HepG2 (cell line): ENCODE data around the gene PRSS22. TPM values are rescaled to one million over a fixed set of nuclear protein-coding genes. Genes with fewer than 3 reads are reported as not detected.

ENCODE experiments used
- ATAC-seq: fragments of 200-7000 bp; cut with Tn5 transposase; 3 replicates; pipeline ENCODE4 v1.9.1; 2020; ENCODE audit warnings: mild to moderate bottlenecking, moderate library complexity
- BruUV-seq: library from RNA; stranded (reverse); fragments of 400-500 nt; replicated peaks from 2 replicates; lab custom pipeline; 2021; lab: Mats Ljungman, UMichigan
- CTCF ChIA-PET: fragments of 300-600 bp; formaldehyde crosslinking; extraction: SDS; loops from one replicate; lab custom pipeline; 2021; ENCODE audit warnings: low total read pairs, inconsistent platforms, low intra/inter-chr PET ratio; lab: Yijun Ruan, JAX
- POLR2A ChIA-PET: fragments of 350-600 bp; sonication (Branson Sonifier 250); formaldehyde crosslinking; loops from one replicate; lab custom pipeline; 2020; ENCODE audit warnings: antibody characterized with exemption, inconsistent platforms; lab: Yijun Ruan, JAX
- DNase-seq: peaks from one replicate; pipeline ENCODE4 v3.0.0-alpha.2; 2015; ENCODE audit warnings: low spot score
- FAIRE-seq: peaks from 3 replicates; lab custom pipeline; 2011; peaks lifted over from hg19 to GRCh38; lab: Jason Lieb, UNC
- H2AFZ ChIP-seq: one replicate; pipeline ENCODE4 v1.6.1; 2011; ENCODE audit warnings: low read length, inconsistent platforms
- H3K27ac ChIP-seq: fragments of 300-600 bp; 3 replicates; pipeline ENCODE4 v1.8.0; 2011; ENCODE audit warnings: mixed run types, mild to moderate bottlenecking, mixed read lengths, low read length, inconsistent platforms; ENCODE audit not compliant: insufficient read depth; ENCODE audit errors: extremely low read length
- H3K27me3 ChIP-seq, 2 experiments: fragments of 200-600 bp in 1 of 2; 2 replicates in 1 of 2; 3 replicates in 1 of 2; pipeline versions ENCODE4 v1.6.0 to v1.8.0; 2011; ENCODE audit warnings: low read length in 2 of 2, mild to moderate bottlenecking in 2 of 2, moderate library complexity in 2 of 2, inconsistent platforms in 1 of 2; ENCODE audit not compliant: insufficient read depth in 2 of 2, control insufficient read depth in 1 of 2
- H3K36me3 ChIP-seq, 2 experiments: fragments of 200-600 bp in 1 of 2; replicated peaks in 1 of 2; 2 replicates in 1 of 2; 3 replicates in 1 of 2; pipeline versions ENCODE4 v1.5.1 to v1.8.0; 2011; ENCODE audit warnings: low read length in 2 of 2, inconsistent platforms in 1 of 2; ENCODE audit not compliant: insufficient read depth in 2 of 2, control insufficient read depth in 1 of 2
- H3K4me1 ChIP-seq: 2 replicates; pipeline ENCODE4 v1.5.1; 2012; ENCODE audit warnings: low read length, inconsistent platforms; ENCODE audit not compliant: insufficient read depth
- H3K4me2 ChIP-seq: 2 replicates; pipeline ENCODE4 v1.6.0; 2011; ENCODE audit warnings: low read depth, low read length, inconsistent platforms
- H3K4me3 ChIP-seq, 3 experiments: fragments of 200-600 bp in 1 of 3; sonication (generic), shearing (Covaris generic) in 1 of 3; replicated peaks in 1 of 3; 2 replicates each; pipeline ENCODE4 v1.5.1; 2011 to 2016; ENCODE audit warnings: low read length in 3 of 3, inconsistent platforms in 2 of 3, low read depth in 2 of 3, mild to moderate bottlenecking in 2 of 3, control low read depth in 1 of 3, mixed read lengths in 1 of 3; ENCODE audit not compliant: insufficient read depth in 1 of 3
- H3K79me2 ChIP-seq: one replicate; pipeline ENCODE4 v1.6.1; 2011; ENCODE audit warnings: low read length, inconsistent platforms; ENCODE audit not compliant: insufficient read depth
- H3K9ac ChIP-seq: 2 replicates; pipeline ENCODE4 v1.6.0; 2011; ENCODE audit warnings: mild to moderate bottlenecking, low read depth, low read length, inconsistent platforms; ENCODE audit not compliant: insufficient read depth
- H3K9me3 ChIP-seq: 2 replicates; pipeline ENCODE4 v1.5.1; 2012; ENCODE audit warnings: mild to moderate bottlenecking, low read length
- H4K20me1 ChIP-seq: 2 replicates; pipeline ENCODE4 v1.6.0; 2011; ENCODE audit warnings: inconsistent platforms, mild to moderate bottlenecking, low read length, moderate library complexity; ENCODE audit not compliant: insufficient read depth
- CEBPG ChIP-seq: IDR thresholded peaks from 2 replicates; pipeline ENCODE4 v1.6.1; 2016
- HOXA5 ChIP-seq: sonication (generic); formaldehyde crosslinking; IDR thresholded peaks from 2 replicates; pipeline ENCODE4 v1.4.0; 2020; ENCODE audit warnings: missing genetic modification reagents
- KDM6A ChIP-seq: IDR thresholded peaks from 2 replicates; pipeline ENCODE4 v1.6.1; 2016; ENCODE audit warnings: low read depth
- KMT2A ChIP-seq: sonication (generic); formaldehyde crosslinking; IDR thresholded peaks from 2 replicates; pipeline ENCODE4 v1.4.0; 2020; ENCODE audit warnings: missing genetic modification reagents
- SP2 ChIP-seq: sonication (generic); formaldehyde crosslinking; IDR thresholded peaks from 2 replicates; pipeline ENCODE4 v1.5.1; 2020; ENCODE audit warnings: mild to moderate bottlenecking, missing genetic modification reagents
- ZFP36L2 ChIP-seq: sonication (generic); formaldehyde crosslinking; IDR thresholded peaks from 2 replicates; pipeline ENCODE4 v1.4.0; 2020; ENCODE audit warnings: missing genetic modification reagents
- ZNF121 ChIP-seq: sonication (generic); formaldehyde crosslinking; IDR thresholded peaks from 2 replicates; pipeline ENCODE4 v1.5.0; 2020; ENCODE audit warnings: mild to moderate bottlenecking, missing genetic modification reagents
- ZNF281 ChIP-seq: sonication (generic); formaldehyde crosslinking; IDR thresholded peaks from 2 replicates; pipeline ENCODE4 v1.4.0; 2020; ENCODE audit warnings: missing genetic modification reagents, borderline replicate concordance
- ZNF704 ChIP-seq: sonication (generic); formaldehyde crosslinking; IDR thresholded peaks from 2 replicates; pipeline ENCODE4 v1.8.1; 2023; ENCODE audit warnings: mild to moderate bottlenecking, inconsistent platforms, moderate library complexity, missing genetic modification reagents, borderline replicate concordance
- ZNF776 ChIP-seq: sonication (generic); formaldehyde crosslinking; IDR thresholded peaks from 2 replicates; pipeline ENCODE4 v1.4.0; 2020; ENCODE audit warnings: mild to moderate bottlenecking, missing genetic modification reagents
- WGBS: methylation state at CpG from one replicate; pipeline ENCODE4 v1.1.6; 2017; ENCODE audit warnings: low lambda C conversion rate; 5-methylcytosine and 5-hydroxymethylcytosine counted together
- in situ Hi-C: cut with HindIII; loops from 2 replicates; pipeline ENCODE4 v1.10.0; 2017; ENCODE audit warnings: low pct_unique_long_range_greater_than_20kb; ENCODE audit not compliant: extremely low pct_ligation_motif_present
- intact Hi-C: fragments of 100-400 bp; cut with micrococcal nuclease; formaldehyde crosslinking; loops from one replicate; pipeline ENCODE4 v1.10.0; 2022; ENCODE audit not compliant: unreplicated experiment
- polyA plus RNA-seq, 8 experiments: library from polyadenylated mRNA; depleted of rRNA in 3 of 8; stranded (reverse) in 7 of 8; unstranded in 1 of 8; fragments of >200 nt; fragmentation: Illumina TruSeq in 4 of 8; extraction: Trizol in 4 of 8; gene quantifications; 2 replicates each; pipeline versions ENCODE4 v1.2.1 to v1.2.3, GENCODE V29; 2011 to 2016; ENCODE audit warnings: low read depth in 4 of 8, missing spikeins in 1 of 8, mixed read lengths in 1 of 8; ENCODE audit not compliant: insufficient read depth in 1 of 8
- total RNA-seq, 5 experiments: library from RNA; depleted of rRNA; stranded (reverse); fragments of >200 nt; fragmentation: Illumina TruSeq; extraction: Trizol; gene quantifications; 2 replicates each; pipeline ENCODE4 v1.2.3, GENCODE V29; 2016; ENCODE audit warnings: low read depth in 1 of 5
- TF ChIP-seq, protein P1 (sequence below): IDR thresholded peaks from 2 replicates; pipeline ENCODE4 v1.6.1; 2016; ENCODE audit warnings: mild to moderate bottlenecking
- TF ChIP-seq, protein P2 (sequence below): IDR thresholded peaks from 2 replicates; pipeline ENCODE4 v1.6.1; 2012; ENCODE audit warnings: inconsistent platforms
- TF ChIP-seq, protein P3 (sequence below): fragments of 450-650 bp; IDR thresholded peaks from 2 replicates; pipeline ENCODE4 v1.6.1; 2017

Gene PRSS22
- total and polyA plus RNA-seq, 2 of the 13 experiments (the other 11 are each of a cell fraction or from before 2014, with no cell fraction given): 0.24 to 0.32 TPM

DNA sequence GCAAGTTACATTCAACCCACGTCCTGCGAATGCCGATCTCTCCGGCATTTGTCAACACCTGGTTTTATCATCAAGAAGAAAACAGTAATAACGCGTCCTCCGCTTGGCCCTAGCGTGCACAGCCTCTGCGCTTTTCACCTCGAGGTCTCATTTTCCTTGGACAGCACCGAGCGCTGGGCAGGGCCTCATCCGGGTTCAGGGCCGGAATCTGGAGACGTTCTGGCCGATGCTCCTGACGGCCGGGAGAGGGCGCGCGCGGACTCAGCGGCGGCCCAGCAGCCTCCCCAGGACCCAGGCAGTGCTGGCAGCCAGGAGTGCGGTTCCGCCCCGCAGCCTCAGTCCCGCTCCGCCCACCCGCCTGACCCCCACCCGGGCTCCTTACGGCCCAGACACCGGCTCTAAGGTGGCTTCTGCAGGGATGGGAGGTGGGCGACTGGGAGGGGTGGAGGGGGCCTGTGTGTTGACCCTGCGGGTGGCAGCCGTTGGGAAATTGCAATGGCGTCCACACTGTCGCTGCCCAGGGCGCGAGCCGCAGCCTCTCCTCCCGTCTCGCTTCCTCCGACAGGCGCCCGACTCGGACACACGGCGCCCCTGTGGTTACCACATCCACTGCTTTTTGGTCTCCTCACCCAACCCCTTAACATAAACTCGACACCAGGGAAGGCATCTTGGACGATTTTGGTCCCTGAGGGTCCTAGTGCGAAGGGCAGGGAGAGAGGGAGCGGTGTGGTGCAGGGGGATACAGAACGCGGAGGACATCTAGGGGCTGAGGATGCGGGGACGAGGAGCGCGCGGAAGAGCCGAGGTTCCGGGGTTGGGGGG is 46.3 kb upstream of the PRSS22 start (continued):
- TF ChIP-seq, protein P1, sequence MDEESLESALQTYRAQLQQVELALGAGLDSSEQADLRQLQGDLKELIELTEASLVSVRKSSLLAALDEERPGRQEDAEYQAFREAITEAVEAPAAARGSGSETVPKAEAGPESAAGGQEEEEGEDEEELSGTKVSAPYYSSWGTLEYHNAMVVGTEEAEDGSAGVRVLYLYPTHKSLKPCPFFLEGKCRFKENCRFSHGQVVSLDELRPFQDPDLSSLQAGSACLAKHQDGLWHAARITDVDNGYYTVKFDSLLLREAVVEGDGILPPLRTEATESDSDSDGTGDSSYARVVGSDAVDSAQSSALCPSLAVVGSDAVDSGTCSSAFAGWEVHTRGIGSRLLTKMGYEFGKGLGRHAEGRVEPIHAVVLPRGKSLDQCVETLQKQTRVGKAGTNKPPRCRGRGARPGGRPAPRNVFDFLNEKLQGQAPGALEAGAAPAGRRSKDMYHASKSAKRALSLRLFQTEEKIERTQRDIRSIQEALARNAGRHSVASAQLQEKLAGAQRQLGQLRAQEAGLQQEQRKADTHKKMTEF: peak; percentile 84
- TF ChIP-seq SP2 (CRISPR knock-in tag): no peak
- TF ChIP-seq, protein P2, sequence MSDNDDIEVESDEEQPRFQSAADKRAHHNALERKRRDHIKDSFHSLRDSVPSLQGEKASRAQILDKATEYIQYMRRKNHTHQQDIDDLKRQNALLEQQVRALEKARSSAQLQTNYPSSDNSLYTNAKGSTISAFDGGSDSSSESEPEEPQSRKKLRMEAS: peak; percentile 70
- TF ChIP-seq ZNF704 (CRISPR knock-in tag): no peak
- TF ChIP-seq KDM6A (CRISPR knock-in tag): no peak
- TF ChIP-seq, all 625 proteins: peak for 221

GRCh38 chr16:2902337-2903130 is 44.6 kb upstream of the PRSS22 start:
- H3K9me3 ChIP-seq: no peaks in the 10 kb centered on the region
- H3K27ac ChIP-seq: no peak overlapping the region
- no peaks in the 10 kb centered on the region for H3K36me3 ChIP-seq
- no peak for FAIRE-seq
- peaks cover 2% of the 10 kb centered on the region for H3K79me2 ChIP-seq
- H3K4me1 ChIP-seq: peaks cover 47% of the 10 kb centered on the region
- POLR2A ChIA-PET: interaction anchor here (2.0 kb wide), 1 partner anchor 20 kb away, joined by 19 read pairs; the partner anchor contains the start of gene FLYWCH2
- CTCF ChIA-PET: no interaction called here
- ATAC-seq: no peak
- DNase-seq: no peak
- intact Hi-C loops: no loop called here
- peak; percentile 63; the same call in 1 of the 2 replicates for TF ChIP-seq ZNF121 (CRISPR knock-in tag)
- TF ChIP-seq ZFP36L2: no peak
- TF ChIP-seq KMT2A: no peak
- TF ChIP-seq, protein P3, sequence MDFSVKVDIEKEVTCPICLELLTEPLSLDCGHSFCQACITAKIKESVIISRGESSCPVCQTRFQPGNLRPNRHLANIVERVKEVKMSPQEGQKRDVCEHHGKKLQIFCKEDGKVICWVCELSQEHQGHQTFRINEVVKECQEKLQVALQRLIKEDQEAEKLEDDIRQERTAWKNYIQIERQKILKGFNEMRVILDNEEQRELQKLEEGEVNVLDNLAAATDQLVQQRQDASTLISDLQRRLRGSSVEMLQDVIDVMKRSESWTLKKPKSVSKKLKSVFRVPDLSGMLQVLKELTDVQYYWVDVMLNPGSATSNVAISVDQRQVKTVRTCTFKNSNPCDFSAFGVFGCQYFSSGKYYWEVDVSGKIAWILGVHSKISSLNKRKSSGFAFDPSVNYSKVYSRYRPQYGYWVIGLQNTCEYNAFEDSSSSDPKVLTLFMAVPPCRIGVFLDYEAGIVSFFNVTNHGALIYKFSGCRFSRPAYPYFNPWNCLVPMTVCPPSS: no peak
- no peak for TF ChIP-seq ZNF776
- TF ChIP-seq ZNF281 (CRISPR knock-in tag): peak; percentile 25; the same call in 1 of the 2 replicates
- no peak for TF ChIP-seq CEBPG (CRISPR knock-in tag)
- no peak for TF ChIP-seq HOXA5 (CRISPR knock-in tag)
- H3K27me3 ChIP-seq: no peaks in the 10 kb centered on the region; a peak in 1 of 5 replicates
- no peaks in the 10 kb centered on the region; the same call in 1 of the 2 replicates for H4K20me1 ChIP-seq
- no peak overlapping the region for H2AFZ ChIP-seq
- no peak overlapping the region for H3K9ac ChIP-seq
- 73% methylated on average over 9 of the region's 9 CpGs for WGBS
- H3K4me2 ChIP-seq: no peak overlapping the region; the same call in 1 of the 2 replicates
- no TSS peak for BruUV-seq
- H3K4me3 ChIP-seq: no peak overlapping the region
- in situ Hi-C loops: no loop called here
